K562 (cell line): ENCODE measurements around the gene LARP7. TPM values are rescaled to one million over a fixed set of nuclear protein-coding genes. Genes with fewer than 3 reads are reported as not detected.

Source experiments
- CBX2 ChIP-seq: fragments of 200-600 bp; sonication (generic); IDR thresholded peaks from one replicate; pipeline ENCODE4 v1.6.1; 2012; ENCODE audit warnings: mild to moderate bottlenecking, low read length, inconsistent platforms; ENCODE audit not compliant: insufficient read depth, poor library complexity, severe bottlenecking
- CCNT2 ChIP-seq: IDR thresholded peaks from 2 replicates; pipeline ENCODE4 v1.6.1; 2011; ENCODE audit warnings: borderline replicate concordance, low read depth, mild to moderate bottlenecking, moderate library complexity, mixed read lengths, low read length; ENCODE audit not compliant: insufficient read length; ENCODE audit errors: extremely low read depth
- CXXC5 ChIP-seq: fragments of 250-450 bp; sonication (Bioruptor Pico); IDR thresholded peaks from 2 replicates; pipeline ENCODE4 v1.8.0; 2022; ENCODE audit warnings: inconsistent platforms, mild to moderate bottlenecking, moderate library complexity
- DMBX1 ChIP-seq: fragments of 250-450 bp; sonication (Bioruptor Pico); IDR thresholded peaks from 2 replicates; pipeline ENCODE4 v1.8.0; 2022; ENCODE audit warnings: inconsistent platforms, mild to moderate bottlenecking, moderate library complexity, borderline replicate concordance
- GABPA ChIP-seq: fragments of 200-800 bp; sonication (Bioruptor generic); conservative IDR thresholded peaks from 2 replicates; pipeline ENCODE4 v1.6.1; 2016; ENCODE audit warnings: low read depth, missing genetic modification characterization, missing compliant biosample characterization
- ILK ChIP-seq: fragments of 450-650 bp; IDR thresholded peaks from 2 replicates; pipeline ENCODE4 v1.6.1; 2016; ENCODE audit warnings: missing genetic modification characterization, low read depth, mild to moderate bottlenecking, missing compliant biosample characterization, moderate library complexity, borderline replicate concordance
- JUN ChIP-seq, 2 experiments: sonication (generic) in 1 of 2; formaldehyde crosslinking in 1 of 2; IDR thresholded peaks; 2 replicates each; pipeline versions ENCODE4 v1.6.1 to v1.8.0; 2012 to 2022; ENCODE audit warnings: borderline replicate concordance in 2 of 2, mild to moderate bottlenecking in 2 of 2, improper control_type of control experiment in 1 of 2, low read depth in 1 of 2, low read length in 1 of 2, missing genetic modification reagents in 1 of 2
- KLF16 ChIP-seq: IDR thresholded peaks from 2 replicates; pipeline ENCODE4 v1.6.1; 2016; ENCODE audit warnings: antibody characterized with exemption
- MED1 ChIP-seq: sonication (generic); formaldehyde crosslinking; IDR thresholded peaks from 2 replicates; pipeline ENCODE4 v1.8.1; 2023; ENCODE audit warnings: missing genetic modification reagents, borderline replicate concordance
- NFE2 ChIP-seq: IDR thresholded peaks from 2 replicates; pipeline ENCODE4 v1.6.1; 2014; ENCODE audit warnings: antibody characterized with exemption, low read depth
- PHB2 ChIP-seq: fragments of 450-650 bp; IDR thresholded peaks from 2 replicates; pipeline ENCODE4 v1.6.1; 2017; ENCODE audit warnings: low read depth
- POLR2G ChIP-seq: fragments of 200-400 bp; formaldehyde crosslinking; IDR thresholded peaks from 2 replicates; pipeline ENCODE4 v1.6.1; 2017; ENCODE audit warnings: low read depth, mild to moderate bottlenecking, antibody characterized with exemption, low read length, moderate library complexity
- SREBF2 ChIP-seq: sonication (generic); formaldehyde crosslinking; IDR thresholded peaks from 2 replicates; pipeline ENCODE4 v1.4.0; 2020; ENCODE audit warnings: mild to moderate bottlenecking, missing genetic modification reagents
- ZBTB1 ChIP-seq: sonication (generic); formaldehyde crosslinking; IDR thresholded peaks from 2 replicates; pipeline ENCODE4 v1.8.1; 2023; ENCODE audit warnings: missing genetic modification reagents, low read depth, mild to moderate bottlenecking, borderline replicate concordance
- ZNF175 ChIP-seq: fragments of 200-800 bp; sonication (Bioruptor generic); IDR thresholded peaks from 2 replicates; pipeline ENCODE4 v1.6.1; 2016; ENCODE audit warnings: low read depth, mild to moderate bottlenecking, missing genetic modification characterization, missing compliant biosample characterization
- ZNF699 ChIP-seq: fragments of 250-450 bp; sonication (Bioruptor Pico); IDR thresholded peaks from 2 replicates; pipeline ENCODE4 v1.8.0; 2021; ENCODE audit warnings: mild to moderate bottlenecking, moderate library complexity; ENCODE audit not compliant: insufficient replicate concordance
- ZNF785 ChIP-seq: fragments of 250-450 bp; sonication (Bioruptor Pico); IDR thresholded peaks from 2 replicates; pipeline ENCODE4 v1.4.0; 2020; ENCODE audit warnings: mild to moderate bottlenecking
- polyA plus RNA-seq, 8 experiments: library from polyadenylated mRNA; depleted of rRNA in 4 of 8; stranded (reverse) in 5 of 8; unstranded in 3 of 8; fragments of >200 nt; fragmentation: Nextera tagmentation in 2 of 8; fragmentation: Illumina TruSeq in 1 of 8; extraction: Ambion mirVana in 2 of 8; extraction: Trizol in 1 of 8; gene quantifications; 2 replicates each; pipeline versions ENCODE4 v1.2.1 to v1.2.3, GENCODE V29; 2011 to 2014; ENCODE audit warnings: inconsistent platforms in 1 of 8, missing spikeins in 1 of 8
- total RNA-seq, 7 experiments: library from RNA; depleted of rRNA in 6 of 7; stranded (reverse); fragments of >200 nt in 6 of 7; fragmentation: Illumina TruSeq in 2 of 7; extraction: Trizol in 2 of 7; gene quantifications; 2 replicates each; pipeline versions ENCODE4 v1.2.1 to v1.2.3, GENCODE V29; 2011 to 2021; ENCODE audit warnings: low replicate concordance in 1 of 7
- TF ChIP-seq, protein P1 (sequence below), 2 experiments: fragments of 150-350 bp in 1 of 2; IDR thresholded peaks; 2 replicates each; pipeline ENCODE4 v1.6.1; 2012 to 2016; ENCODE audit warnings: low read depth in 2 of 2, low read length in 2 of 2, mild to moderate bottlenecking in 1 of 2, moderate library complexity in 1 of 2
- TF ChIP-seq, protein P2 (sequence below), 2 experiments: fragments of 450-650 bp in 1 of 2; IDR thresholded peaks; 2 replicates each; pipeline ENCODE4 v1.6.1; 2011 to 2017; ENCODE audit warnings: low read depth in 2 of 2, antibody characterized with exemption in 1 of 2, borderline replicate concordance in 1 of 2, low read length in 1 of 2, mild to moderate bottlenecking in 1 of 2, mixed read lengths in 1 of 2; ENCODE audit not compliant: control insufficient read depth in 1 of 2

Gene LARP7
- total and polyA plus RNA-seq, 9 of the 15 experiments (the other 6 are each of a cell fraction or from before 2014, with no cell fraction given), result 30.1 to 76.9 (median 56.0) TPM

DNA sequence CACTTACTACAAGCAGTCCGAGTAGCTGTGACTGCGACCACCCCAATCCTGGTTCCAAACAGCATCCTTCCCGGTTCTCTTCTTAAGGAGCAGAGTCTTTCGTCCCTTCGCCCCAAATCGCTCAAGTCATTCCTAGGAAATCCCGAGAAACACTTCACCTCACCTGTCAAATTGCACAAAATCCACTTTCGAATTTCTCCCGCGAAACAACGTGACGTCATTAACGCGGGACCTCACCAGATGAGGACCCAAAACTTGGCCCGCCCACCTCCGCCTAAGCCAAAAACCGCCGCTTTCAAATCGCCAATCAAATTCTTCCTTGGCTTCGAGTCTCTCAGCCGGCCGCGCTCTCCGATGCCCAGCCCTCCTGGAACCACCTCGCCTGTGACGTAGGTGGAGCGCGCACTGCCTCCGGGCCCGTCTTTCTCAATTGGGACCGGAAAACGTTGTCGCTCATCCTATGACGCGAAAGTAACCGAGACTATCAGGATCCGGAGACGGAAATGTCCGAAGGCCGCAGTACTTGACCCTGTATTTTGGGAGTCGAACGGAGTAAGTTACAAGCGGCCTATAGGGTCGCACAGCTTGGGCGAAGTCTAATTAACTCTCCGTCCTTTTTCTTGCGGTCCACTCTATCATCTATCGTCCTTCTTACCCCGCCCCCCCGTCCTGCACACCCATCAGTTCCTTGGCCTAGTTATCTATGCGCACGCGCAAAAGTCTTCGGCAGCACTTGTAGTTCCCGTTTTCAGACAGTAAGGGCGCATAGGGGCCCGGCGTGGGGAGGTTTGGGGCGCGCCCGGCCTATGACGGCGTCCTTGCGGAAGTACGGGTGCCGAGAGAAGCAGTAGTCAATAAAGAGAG is at the start of gene LARP7, which contains the start of gene ZGRF1 (continued):
- TF ChIP-seq, protein P1, sequence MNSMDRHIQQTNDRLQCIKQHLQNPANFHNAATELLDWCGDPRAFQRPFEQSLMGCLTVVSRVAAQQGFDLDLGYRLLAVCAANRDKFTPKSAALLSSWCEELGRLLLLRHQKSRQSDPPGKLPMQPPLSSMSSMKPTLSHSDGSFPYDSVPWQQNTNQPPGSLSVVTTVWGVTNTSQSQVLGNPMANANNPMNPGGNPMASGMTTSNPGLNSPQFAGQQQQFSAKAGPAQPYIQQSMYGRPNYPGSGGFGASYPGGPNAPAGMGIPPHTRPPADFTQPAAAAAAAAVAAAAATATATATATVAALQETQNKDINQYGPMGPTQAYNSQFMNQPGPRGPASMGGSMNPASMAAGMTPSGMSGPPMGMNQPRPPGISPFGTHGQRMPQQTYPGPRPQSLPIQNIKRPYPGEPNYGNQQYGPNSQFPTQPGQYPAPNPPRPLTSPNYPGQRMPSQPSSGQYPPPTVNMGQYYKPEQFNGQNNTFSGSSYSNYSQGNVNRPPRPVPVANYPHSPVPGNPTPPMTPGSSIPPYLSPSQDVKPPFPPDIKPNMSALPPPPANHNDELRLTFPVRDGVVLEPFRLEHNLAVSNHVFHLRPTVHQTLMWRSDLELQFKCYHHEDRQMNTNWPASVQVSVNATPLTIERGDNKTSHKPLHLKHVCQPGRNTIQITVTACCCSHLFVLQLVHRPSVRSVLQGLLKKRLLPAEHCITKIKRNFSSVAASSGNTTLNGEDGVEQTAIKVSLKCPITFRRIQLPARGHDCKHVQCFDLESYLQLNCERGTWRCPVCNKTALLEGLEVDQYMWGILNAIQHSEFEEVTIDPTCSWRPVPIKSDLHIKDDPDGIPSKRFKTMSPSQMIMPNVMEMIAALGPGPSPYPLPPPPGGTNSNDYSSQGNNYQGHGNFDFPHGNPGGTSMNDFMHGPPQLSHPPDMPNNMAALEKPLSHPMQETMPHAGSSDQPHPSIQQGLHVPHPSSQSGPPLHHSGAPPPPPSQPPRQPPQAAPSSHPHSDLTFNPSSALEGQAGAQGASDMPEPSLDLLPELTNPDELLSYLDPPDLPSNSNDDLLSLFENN (IDR thresholded peaks at IDR 0.05; ENCODE audit: low read depth in 2 of 2, low read length in 2 of 2), result no peak
- TF ChIP-seq, protein P2, sequence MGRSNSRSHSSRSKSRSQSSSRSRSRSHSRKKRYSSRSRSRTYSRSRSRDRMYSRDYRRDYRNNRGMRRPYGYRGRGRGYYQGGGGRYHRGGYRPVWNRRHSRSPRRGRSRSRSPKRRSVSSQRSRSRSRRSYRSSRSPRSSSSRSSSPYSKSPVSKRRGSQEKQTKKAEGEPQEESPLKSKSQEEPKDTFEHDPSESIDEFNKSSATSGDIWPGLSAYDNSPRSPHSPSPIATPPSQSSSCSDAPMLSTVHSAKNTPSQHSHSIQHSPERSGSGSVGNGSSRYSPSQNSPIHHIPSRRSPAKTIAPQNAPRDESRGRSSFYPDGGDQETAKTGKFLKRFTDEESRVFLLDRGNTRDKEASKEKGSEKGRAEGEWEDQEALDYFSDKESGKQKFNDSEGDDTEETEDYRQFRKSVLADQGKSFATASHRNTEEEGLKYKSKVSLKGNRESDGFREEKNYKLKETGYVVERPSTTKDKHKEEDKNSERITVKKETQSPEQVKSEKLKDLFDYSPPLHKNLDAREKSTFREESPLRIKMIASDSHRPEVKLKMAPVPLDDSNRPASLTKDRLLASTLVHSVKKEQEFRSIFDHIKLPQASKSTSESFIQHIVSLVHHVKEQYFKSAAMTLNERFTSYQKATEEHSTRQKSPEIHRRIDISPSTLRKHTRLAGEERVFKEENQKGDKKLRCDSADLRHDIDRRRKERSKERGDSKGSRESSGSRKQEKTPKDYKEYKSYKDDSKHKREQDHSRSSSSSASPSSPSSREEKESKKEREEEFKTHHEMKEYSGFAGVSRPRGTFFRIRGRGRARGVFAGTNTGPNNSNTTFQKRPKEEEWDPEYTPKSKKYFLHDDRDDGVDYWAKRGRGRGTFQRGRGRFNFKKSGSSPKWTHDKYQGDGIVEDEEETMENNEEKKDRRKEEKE (IDR thresholded peaks at IDR 0.05; ENCODE audit: borderline replicate concordance in 1 of 2, control insufficient read depth in 1 of 2, low read depth in 2 of 2, low read length in 1 of 2), result no peak
- TF ChIP-seq KLF16, result peak; percentile 77; the same call in 1 of the 2 replicates
- no peak for TF ChIP-seq ILK (tag)
- peak; percentile 56; the same call in 1 of the 2 replicates for TF ChIP-seq ZNF175 (CRISPR knock-in tag)
- no peak for TF ChIP-seq MED1 (CRISPR knock-in tag)
- no peak for TF ChIP-seq CBX2
- peak; percentile 77 for TF ChIP-seq CXXC5 (CRISPR knock-in tag)
- TF ChIP-seq POLR2G, result peak; percentile 63; the same call in 1 of the 2 replicates
- no peak for TF ChIP-seq DMBX1 (CRISPR knock-in tag)
- no peak for TF ChIP-seq CCNT2
- TF ChIP-seq NFE2, result no peak; the same call in 1 of the 2 replicates
- TF ChIP-seq ZNF699 (CRISPR knock-in tag), result no peak
- TF ChIP-seq JUN (IDR thresholded peaks at IDR 0.05; ENCODE audit: borderline replicate concordance, low read depth, low read length), result peak; percentile 37
- TF ChIP-seq JUN (CRISPR knock-in tag; IDR thresholded peaks at IDR 0.05; ENCODE audit: borderline replicate concordance), result no peak
- no peak for TF ChIP-seq ZNF785 (CRISPR knock-in tag)
- TF ChIP-seq GABPA (tag), result peak; percentile 92
- TF ChIP-seq ZBTB1 (CRISPR knock-in tag), result no peak
- TF ChIP-seq PHB2, result no peak
- no peak for TF ChIP-seq SREBF2 (CRISPR knock-in tag)
